Muscle layer of duodenum (tissue), 2 donors: ENCODE data around the gene PI16.

Experiments used
- H3K27ac ChIP-seq: one replicate; pipeline ENCODE4 v1.7.0; 2013; ENCODE audit warnings: mild to moderate bottlenecking, low read length
- H3K27me3 ChIP-seq: one replicate; pipeline ENCODE4 v1.7.0; 2013; ENCODE audit warnings: low read depth, mild to moderate bottlenecking, control low read depth, low read length
- H3K36me3 ChIP-seq, 2 donors: one replicate each; pipeline ENCODE4 v1.7.0; 2013; ENCODE audit warnings: low read length in 2 of 2, control low read depth in 1 of 2, mild to moderate bottlenecking in 1 of 2; ENCODE audit not compliant: insufficient read depth in 2 of 2, control insufficient read depth in 1 of 2
- H3K4me1 ChIP-seq, 2 donors: one replicate each; pipeline ENCODE4 v1.7.0; 2013; ENCODE audit warnings: low read length in 2 of 2, mild to moderate bottlenecking in 2 of 2, control low read depth in 1 of 2, moderate library complexity in 1 of 2; ENCODE audit not compliant: insufficient read depth in 2 of 2, control insufficient read depth in 1 of 2
- H3K4me3 ChIP-seq, 2 donors: one replicate each; pipeline ENCODE4 v1.7.0; 2013; ENCODE audit warnings: low read length in 2 of 2, low read depth in 1 of 2, mild to moderate bottlenecking in 1 of 2
- H3K9me3 ChIP-seq, 2 donors: one replicate each; pipeline ENCODE4 v1.7.0; 2013; ENCODE audit warnings: low read length in 2 of 2, control low read depth in 1 of 2, mild to moderate bottlenecking in 1 of 2; ENCODE audit not compliant: control insufficient read depth in 1 of 2
- donor health status: healthy.

The PI16 gene

DNA sequence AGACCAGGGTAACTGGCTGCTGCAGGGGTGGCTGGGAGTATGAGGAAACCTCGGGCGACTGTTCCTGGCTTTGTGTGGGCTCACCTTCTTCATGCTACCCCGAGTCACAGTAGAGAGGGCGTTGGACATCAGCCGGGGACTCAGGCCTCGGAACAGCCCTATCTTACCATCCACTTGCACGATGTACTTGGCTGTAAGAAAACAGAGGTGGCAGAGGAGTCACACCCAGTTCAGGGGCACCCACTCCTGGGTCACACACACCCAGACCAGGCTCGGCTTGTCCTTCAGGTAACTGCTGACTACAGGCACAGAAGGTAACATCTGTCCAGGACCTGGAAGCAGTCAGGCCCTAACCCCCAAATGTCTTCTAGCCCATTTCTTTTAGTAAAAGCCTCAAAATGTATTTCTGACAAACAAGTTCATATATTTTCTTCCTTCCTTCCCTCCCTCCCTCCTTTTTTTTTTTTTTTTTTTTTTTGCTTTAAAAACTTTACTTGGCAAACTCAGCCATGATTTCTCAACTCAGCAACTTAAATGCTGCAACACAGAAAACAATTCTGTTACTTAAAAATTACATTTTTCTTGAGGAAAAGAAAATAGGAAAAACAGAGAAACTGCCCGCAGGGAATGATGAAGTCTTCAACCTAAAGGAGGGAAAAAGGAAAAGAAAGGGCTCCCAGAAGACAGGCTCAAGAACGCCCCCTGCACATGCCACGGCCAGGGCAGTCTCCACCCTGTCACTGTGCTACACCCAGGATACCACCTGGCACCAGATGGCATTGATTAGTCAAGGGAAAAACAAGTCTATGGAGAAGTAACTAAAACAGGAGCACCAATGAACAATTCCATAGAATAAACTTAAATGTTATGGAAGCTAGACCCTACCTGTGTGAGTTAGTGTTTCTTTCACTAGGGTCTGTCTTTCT, 24.1 kb downstream of the PI16 start:
- peaks cover 8 to 43% of the 10 kb centered on the region in 2 donors for H3K4me1 ChIP-seq
- H3K4me3 ChIP-seq, result no peak overlapping the region
- no peaks in the 10 kb centered on the region for H3K27me3 ChIP-seq
- no peaks in the 10 kb centered on the region for H3K9me3 ChIP-seq
- no peak overlapping the region for H3K27ac ChIP-seq
- H3K36me3 ChIP-seq, result peaks cover 45 to 49% of the 10 kb centered on the region in 2 donors

GRCh38 chr6:36979347-36979742, 24.8 kb downstream of the PI16 start:
- Histone ChIP-seq H3K27ac (no peak overlapping the region), H3K4me1 (peaks cover 14 to 50% of the 10 kb centered on the region in 2 donors), H3K36me3 (peaks cover 41 to 43% of the 10 kb centered on the region in 2 donors)

DNA sequence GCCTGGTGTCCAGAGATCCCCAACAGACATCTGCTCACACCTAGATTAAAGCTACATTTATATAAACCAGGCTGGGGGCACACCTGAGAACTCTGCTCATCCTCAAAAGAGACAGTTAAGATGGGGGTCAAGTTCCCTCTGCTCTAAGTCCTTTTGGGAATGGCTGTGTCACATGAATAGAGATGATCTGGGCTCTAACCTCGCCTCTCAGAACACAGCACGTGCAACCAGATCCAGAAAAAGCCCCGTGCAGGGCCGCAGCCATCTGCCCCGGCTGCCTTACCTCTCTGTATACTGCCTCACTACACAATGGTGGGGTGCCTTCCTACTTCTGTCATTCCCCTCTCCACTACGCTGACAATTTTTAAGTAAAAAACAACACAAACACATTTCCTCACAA, 25.6 kb downstream of the PI16 start:
- Histone ChIP-seq H3K27me3 (no peaks in the 10 kb centered on the region), H3K36me3 (peaks cover 33 to 35% of the 10 kb centered on the region in 2 donors), H3K27ac (no peak overlapping the region), H3K4me3 (no peak overlapping the region), H3K9me3 (no peaks in the 10 kb centered on the region), H3K4me1 (peaks cover 18 to 55% of the 10 kb centered on the region in 2 donors)

More at GRCh38 chr6:36979347-36979742, 24.8 kb downstream of the PI16 start:
- H3K27me3 ChIP-seq, result no peaks in the 10 kb centered on the region
- no peaks in the 10 kb centered on the region for H3K9me3 ChIP-seq
- no peak overlapping the region for H3K4me3 ChIP-seq

- Histone ChIP-seq H3K36me3 (peaks cover 24 to 26% of the 10 kb centered on the region in 2 donors), H3K4me3 (no peak overlapping the region), H3K27ac (no peak overlapping the region), H3K4me1 (peaks cover 18 to 55% of the 10 kb centered on the region in 2 donors), H3K27me3 (no peaks in the 10 kb centered on the region), H3K9me3 (no peaks in the 10 kb centered on the region)
Measured at GRCh38 chr6:36980876-36981619, 26.5 kb downstream of the PI16 start.

GRCh38 chr6:36983538-36983937, 29.0 kb downstream of the PI16 start:
- Histone ChIP-seq H3K4me1 (peaks cover 24 to 63% of the 10 kb centered on the region in 2 donors), H3K36me3 (peaks cover 1 to 3% of the 10 kb centered on the region in 2 donors), H3K4me3 (peak overlapping the region in 1 of 2 donors; percentile 93), H3K27me3 (no peaks in the 10 kb centered on the region), H3K9me3 (no peaks in the 10 kb centered on the region), H3K27ac (no peak overlapping the region)

DNA sequence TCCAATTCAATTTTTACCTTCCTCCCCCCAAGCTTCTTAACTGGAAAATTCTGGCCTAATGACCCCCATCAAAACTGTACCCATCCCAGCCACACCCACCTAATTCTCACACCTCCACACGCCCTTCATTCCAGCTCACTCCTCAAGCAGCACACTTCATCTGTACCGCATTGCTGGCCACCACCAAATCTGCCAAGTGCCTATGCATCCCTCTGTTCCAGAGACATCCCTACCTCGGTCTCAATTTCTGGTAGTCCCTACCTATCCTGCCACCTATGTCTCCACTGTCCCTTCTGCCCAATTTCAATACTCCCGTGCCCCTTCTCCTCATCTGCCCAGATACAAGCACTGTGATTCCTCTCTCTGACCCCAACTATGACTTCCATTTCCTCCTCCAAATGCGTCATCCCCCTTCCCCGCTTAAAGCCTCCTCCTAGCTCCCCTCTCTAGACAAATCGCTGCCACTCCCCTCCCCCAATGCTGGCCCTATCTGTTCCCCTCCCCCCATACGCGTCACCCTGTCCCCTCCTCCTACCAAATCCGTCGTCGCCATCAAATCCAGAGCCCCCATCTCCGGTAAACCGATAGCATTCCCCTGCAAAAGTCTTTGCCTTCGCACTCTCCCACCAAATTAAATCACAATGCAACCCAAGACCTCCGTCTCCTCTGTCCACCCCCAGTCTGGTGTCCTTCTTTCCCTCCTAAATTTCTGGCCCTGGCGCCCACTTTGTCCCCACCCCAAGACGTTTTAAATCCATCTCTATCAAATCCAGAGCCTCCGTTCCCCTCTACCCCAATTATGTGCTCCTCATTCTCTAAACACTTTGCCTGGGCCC, 30.3 kb downstream of the PI16 start:
- Histone ChIP-seq H3K9me3 (no peaks in the 10 kb centered on the region), H3K27me3 (no peaks in the 10 kb centered on the region), H3K36me3 (peaks cover 0 to 3% of the 10 kb centered on the region in 2 donors), H3K27ac (peak overlapping the region; percentile 85), H3K4me3 (peak overlapping the region; percentile 90 to 93), H3K4me1 (peaks cover 24 to 53% of the 10 kb centered on the region in 2 donors)

GRCh38 chr6:36985417-36985807, 30.9 kb downstream of the PI16 start:
- Histone ChIP-seq H3K4me3 (peak overlapping the region; percentile 90 to 93), H3K27ac (peak overlapping the region; percentile 85), H3K4me1 (peaks cover 24 to 46% of the 10 kb centered on the region in 2 donors), H3K27me3 (no peaks in the 10 kb centered on the region), H3K36me3 (peaks cover 0 to 3% of the 10 kb centered on the region in 2 donors), H3K9me3 (no peaks in the 10 kb centered on the region)

DNA sequence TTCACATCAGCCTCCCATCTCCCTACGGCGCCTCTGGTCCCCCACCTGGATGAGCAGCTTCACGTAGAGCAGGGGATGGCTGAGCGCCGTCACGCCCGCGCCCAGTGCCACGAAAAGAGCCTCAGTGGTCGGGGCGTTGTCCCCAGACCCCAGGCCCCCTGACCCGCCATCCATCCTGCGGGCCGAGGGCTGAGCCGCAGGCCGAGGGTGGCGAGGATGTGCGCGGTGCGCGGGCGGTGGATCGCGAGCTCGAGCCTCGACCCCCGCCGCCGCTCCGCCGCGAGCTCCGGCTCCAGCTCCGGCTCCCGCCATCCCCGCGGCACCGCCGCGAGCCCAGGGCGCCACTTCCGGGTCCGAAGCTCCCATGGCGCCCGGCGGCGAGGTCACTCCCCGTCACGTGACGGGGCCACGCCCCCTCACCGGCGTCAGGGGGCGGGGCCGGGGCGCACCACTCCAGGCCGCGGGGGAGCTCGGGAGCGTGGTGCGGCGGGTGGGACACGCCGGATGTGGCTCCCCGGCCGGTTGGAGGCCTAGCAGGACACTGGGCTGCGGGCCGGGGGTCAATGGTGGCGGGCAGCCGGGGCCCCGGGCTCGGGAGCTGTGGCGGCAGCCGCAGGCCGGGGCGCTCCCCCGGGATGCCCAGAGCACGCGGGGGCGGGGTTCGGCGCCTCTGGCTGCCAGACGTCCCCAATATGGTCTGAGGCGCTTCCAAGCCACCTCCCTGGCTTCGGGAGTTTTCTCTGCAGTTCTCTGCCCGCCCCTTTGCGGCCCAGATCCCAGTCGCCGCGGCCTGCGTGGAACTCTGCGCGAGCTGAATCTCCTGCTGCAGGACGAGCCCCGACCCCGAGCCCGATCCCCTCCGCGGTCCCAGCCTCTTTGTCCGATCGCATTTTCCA, 31.5 kb downstream of the PI16 start, which contains the start of gene MTCH1:
Gene MTCH1 (minus strand): TSS at position 389 of the 896 bp plus-strand sequence. CDS start 23 bp downstream, at position 366.
- Histone ChIP-seq H3K9me3 (no peaks in the 10 kb centered on the region), H3K4me1 (peaks cover 24 to 40% of the 10 kb centered on the region in 2 donors), H3K27ac (peak within 1 kb of the TSS; percentile 91), H3K36me3 (peaks cover 0 to 3% of the 10 kb centered on the region in 2 donors), H3K4me3 (peak within 1 kb of the TSS; percentile 90 to 93), H3K27me3 (no peaks in the 10 kb centered on the region)

DNA sequence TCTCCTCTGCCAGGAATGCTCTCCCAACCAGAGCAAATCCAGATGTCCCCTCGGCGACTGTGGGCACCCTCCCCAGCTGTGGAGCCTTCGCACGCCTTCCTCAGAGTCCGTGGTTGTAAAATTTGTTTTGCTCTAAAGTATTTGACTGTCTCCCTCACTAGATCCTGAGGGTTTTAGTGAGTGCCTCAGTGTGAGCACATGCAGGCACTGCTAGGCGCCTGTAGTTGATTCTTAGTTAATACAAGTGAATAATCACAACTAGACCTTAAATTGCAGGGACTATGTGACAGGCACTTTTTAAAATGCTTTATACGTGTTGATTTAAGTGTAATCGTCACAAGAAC, 32.1 kb downstream of the PI16 start:
- Histone ChIP-seq H3K27ac (peak overlapping the region; percentile 91), H3K4me1 (peaks cover 24 to 34% of the 10 kb centered on the region in 2 donors), H3K36me3 (peaks cover 0 to 3% of the 10 kb centered on the region in 2 donors), H3K9me3 (no peaks in the 10 kb centered on the region), H3K4me3 (peak overlapping the region; percentile 85 to 93), H3K27me3 (no peaks in the 10 kb centered on the region)

DNA sequence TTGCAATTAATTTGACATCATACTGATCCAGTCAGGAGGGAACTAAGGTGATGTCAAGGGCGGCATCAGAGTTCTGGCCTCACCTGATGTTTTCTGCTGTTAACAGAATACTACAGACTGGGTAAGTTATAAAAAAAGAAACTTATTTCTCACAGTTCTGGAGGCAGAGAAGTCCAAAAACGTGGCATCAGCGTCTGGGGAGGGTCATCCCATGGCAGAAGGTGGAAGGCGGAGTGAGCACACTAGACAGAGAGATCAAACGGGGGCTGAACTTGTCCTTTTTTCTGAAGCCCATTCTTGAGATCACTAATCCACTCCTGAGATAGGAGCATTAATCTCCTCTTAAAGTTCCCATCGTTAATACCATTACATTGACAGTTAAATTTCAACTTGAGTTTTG, 34.7 kb downstream of the PI16 start:
- Histone ChIP-seq H3K4me3 (no peak overlapping the region), H3K27ac (no peak overlapping the region), H3K9me3 (no peaks in the 10 kb centered on the region), H3K4me1 (peaks cover 10 to 14% of the 10 kb centered on the region in 2 donors), H3K27me3 (no peaks in the 10 kb centered on the region), H3K36me3 (no peaks in the 10 kb centered on the region)
